ENCODE results near the gene COL18A1. TPM values are rescaled to one million over a fixed set of nuclear protein-coding genes. Genes with fewer than 3 reads are reported as not detected.

Gene COL18A1
- total RNA-seq, 3 donors from 2014 or later (not counting 1 experiment from before 2014, with no cell fraction given), result 12.3 to 22.3 (median 12.7) TPM

DNA sequence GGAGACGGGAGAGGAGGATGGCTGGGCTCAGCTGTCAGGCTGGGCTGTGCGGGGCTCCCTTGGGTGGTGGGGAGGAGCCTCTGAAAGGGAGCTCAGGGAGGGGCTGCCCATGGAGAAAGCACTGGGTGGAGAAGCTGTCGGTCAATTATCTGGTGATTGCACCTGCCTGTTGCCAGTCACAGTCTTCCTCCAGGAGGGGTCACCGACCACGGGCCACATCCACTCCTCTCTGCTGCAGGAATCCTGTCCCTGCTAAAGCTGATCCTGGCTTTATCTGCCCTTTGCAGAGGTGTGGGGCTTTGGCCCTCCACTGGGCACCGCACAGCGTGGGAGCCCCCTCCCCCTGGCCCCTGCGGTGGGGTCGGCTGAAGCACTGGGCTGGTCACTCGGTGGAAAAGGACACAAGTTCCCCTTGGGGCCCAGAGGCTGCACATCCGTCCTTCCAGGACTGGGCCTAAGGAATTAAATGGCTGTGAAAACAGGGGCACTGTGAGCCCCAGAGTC, 21.8 kb upstream of the COL18A1 start:
- H3K27me3 ChIP-seq (ENCODE audit: control insufficient read depth, insufficient read depth, low read length), result peaks cover 2% of the 10 kb centered on the region
- ATAC-seq, result no peak
- TF ChIP-seq, protein P1, sequence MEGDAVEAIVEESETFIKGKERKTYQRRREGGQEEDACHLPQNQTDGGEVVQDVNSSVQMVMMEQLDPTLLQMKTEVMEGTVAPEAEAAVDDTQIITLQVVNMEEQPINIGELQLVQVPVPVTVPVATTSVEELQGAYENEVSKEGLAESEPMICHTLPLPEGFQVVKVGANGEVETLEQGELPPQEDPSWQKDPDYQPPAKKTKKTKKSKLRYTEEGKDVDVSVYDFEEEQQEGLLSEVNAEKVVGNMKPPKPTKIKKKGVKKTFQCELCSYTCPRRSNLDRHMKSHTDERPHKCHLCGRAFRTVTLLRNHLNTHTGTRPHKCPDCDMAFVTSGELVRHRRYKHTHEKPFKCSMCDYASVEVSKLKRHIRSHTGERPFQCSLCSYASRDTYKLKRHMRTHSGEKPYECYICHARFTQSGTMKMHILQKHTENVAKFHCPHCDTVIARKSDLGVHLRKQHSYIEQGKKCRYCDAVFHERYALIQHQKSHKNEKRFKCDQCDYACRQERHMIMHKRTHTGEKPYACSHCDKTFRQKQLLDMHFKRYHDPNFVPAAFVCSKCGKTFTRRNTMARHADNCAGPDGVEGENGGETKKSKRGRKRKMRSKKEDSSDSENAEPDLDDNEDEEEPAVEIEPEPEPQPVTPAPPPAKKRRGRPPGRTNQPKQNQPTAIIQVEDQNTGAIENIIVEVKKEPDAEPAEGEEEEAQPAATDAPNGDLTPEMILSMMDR (IDR thresholded peaks at IDR 0.05), result no peak

DNA sequence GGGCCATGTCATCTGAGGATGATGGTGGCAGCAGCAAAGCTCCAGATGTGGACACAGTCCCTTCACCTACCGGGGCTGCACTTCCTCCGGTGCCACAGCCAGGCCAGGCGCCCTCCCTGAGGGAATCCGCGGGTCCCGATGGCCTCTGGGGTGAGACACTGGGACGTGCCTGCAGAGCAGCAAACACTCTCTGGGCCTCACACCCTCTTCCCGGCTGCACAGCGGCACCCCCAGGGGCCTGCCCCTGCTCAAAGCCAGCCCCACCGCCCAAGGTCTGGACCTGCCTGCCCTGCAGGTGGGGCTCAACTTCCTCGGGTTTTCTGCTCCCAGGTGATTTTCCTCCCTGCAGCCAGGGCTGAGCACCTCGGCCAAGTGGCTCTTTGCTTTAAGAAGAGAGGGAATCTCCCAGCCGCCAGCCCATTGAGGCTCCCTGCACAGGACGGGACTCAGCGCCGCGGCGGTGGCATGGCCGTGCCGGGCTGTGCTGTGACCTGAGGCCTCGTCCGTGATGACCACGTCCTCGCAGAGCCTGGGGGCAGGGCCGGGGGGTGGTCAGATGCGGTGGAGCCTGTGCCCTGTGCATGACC, 21.3 kb upstream of the COL18A1 start:
- 63% methylated on average over 26 of the region's 26 CpGs for WGBS (ENCODE audit: insufficient coverage)
- H3K27me3 ChIP-seq (ENCODE audit: control insufficient read depth, insufficient read depth, low read length), result peaks cover 2% of the 10 kb centered on the region
- DNase-seq, result no peak
- no peaks in the 10 kb centered on the region for H3K4me1 ChIP-seq (ENCODE audit: control insufficient read depth, insufficient read depth, low read length)
- peaks cover 10% of the 10 kb centered on the region in 2 donors for H3K27me3 Mint-ChIP-seq (ENCODE audit: low read depth in 2 of 2)
- intact Hi-C loops (cut with micrococcal nuclease), result no loop called here
- TF ChIP-seq, protein P1 (IDR thresholded peaks at IDR 0.05), result no peak
- no peaks in the 10 kb centered on the region for H3K36me3 ChIP-seq (ENCODE audit: control insufficient read depth, insufficient read depth, low read length)
- H3K4me3 ChIP-seq (ENCODE audit: low read length), result no peak overlapping the region
- no peaks in the 10 kb centered on the region for H3K4me1 Mint-ChIP-seq
- no peak overlapping the region for H3K27ac ChIP-seq (ENCODE audit: low read length)
- H3K27ac Mint-ChIP-seq, result no peak overlapping the region
- H3K4me3 Mint-ChIP-seq, result no peak overlapping the region
- ATAC-seq, result no peak
- no peaks in the 10 kb centered on the region for H3K9me3 Mint-ChIP-seq
- no peaks in the 10 kb centered on the region for H3K9me3 ChIP-seq (ENCODE audit: control insufficient read depth, insufficient read depth, low read length)
- H3K36me3 Mint-ChIP-seq, result no peaks in the 10 kb centered on the region

More for the DNA sequence above, 21.8 kb upstream of the COL18A1 start:
- H3K27ac Mint-ChIP-seq, result no peak overlapping the region
- H3K27me3 Mint-ChIP-seq (ENCODE audit: low read depth in 2 of 2), result peaks cover 10 to 12% of the 10 kb centered on the region in 2 donors
- no peak for DNase-seq
- no peaks in the 10 kb centered on the region for H3K4me1 ChIP-seq (ENCODE audit: control insufficient read depth, insufficient read depth, low read length)
- no peaks in the 10 kb centered on the region for H3K36me3 Mint-ChIP-seq
- WGBS (ENCODE audit: insufficient coverage), result 68% methylated on average over 11 of the region's 11 CpGs
- H3K9me3 Mint-ChIP-seq, result no peaks in the 10 kb centered on the region
- H3K4me1 Mint-ChIP-seq, result no peaks in the 10 kb centered on the region
- no peak overlapping the region for H3K4me3 Mint-ChIP-seq
- intact Hi-C loops (cut with micrococcal nuclease), result no loop called here
- no peak overlapping the region for H3K27ac ChIP-seq (ENCODE audit: low read length)
- H3K36me3 ChIP-seq (ENCODE audit: control insufficient read depth, insufficient read depth, low read length), result no peaks in the 10 kb centered on the region
- no peaks in the 10 kb centered on the region for H3K9me3 ChIP-seq (ENCODE audit: control insufficient read depth, insufficient read depth, low read length)
- no peak overlapping the region for H3K4me3 ChIP-seq (ENCODE audit: low read length)

DNA sequence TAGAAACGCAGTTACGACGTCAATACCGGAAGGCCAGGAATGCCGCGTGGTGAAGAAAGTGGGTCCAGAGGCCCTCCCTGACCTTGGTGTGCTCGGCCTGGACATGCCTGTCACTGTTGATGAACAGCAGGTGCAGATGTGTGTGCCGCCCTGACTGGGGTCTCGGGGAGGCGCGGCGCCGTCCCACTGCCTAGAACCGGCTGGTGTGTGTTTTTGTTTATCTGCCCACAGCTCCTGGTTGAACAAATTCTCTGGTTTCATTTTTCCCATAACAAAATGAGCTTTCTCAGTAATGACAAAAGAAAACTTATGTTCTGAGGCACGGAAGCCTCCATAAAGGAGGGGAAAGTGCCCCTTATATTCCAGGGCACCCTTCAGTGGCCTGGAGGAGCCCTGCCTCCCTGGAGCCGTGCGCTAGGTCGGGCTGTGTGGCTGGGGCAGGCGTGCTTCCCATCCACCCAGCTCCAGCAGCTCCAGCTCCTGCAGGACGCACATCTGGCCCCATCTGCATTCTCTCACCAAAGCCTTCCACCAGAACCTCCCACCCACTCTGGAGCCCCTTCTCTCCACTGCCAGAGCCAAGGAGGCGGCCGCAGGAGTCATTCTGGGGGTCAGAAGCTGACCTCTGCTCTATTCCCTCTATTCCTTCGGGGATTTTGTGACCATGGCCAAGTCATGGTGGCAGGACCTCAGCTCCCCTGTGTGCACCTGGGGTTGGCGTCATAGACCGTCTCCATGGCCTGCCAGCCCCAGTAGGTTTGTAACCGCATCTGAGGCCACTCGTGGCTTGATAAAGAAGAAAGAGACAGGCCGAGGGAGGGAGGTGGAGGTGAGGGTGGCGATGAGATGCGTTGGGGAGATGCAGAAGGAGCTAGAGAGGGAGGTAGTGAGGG, 20.1 kb upstream of the COL18A1 start:
- Mint-ChIP-seq H3K27ac (no peak overlapping the region), H3K27me3 (ENCODE audit: low read depth in 2 of 2) (peaks cover 1 to 5% of the 10 kb centered on the region in 2 donors), H3K36me3 (no peaks in the 10 kb centered on the region), H3K4me1 (no peaks in the 10 kb centered on the region), H3K9me3 (no peaks in the 10 kb centered on the region), H3K4me3 (no peak overlapping the region)
- Histone ChIP-seq H3K36me3 (ENCODE audit: control insufficient read depth, insufficient read depth, low read length) (no peaks in the 10 kb centered on the region), H3K4me3 (ENCODE audit: low read length) (no peak overlapping the region), H3K4me1 (ENCODE audit: control insufficient read depth, insufficient read depth, low read length) (no peaks in the 10 kb centered on the region), H3K27me3 (ENCODE audit: control insufficient read depth, insufficient read depth, low read length) (peaks cover 2% of the 10 kb centered on the region), H3K9me3 (ENCODE audit: control insufficient read depth, insufficient read depth, low read length) (no peaks in the 10 kb centered on the region), H3K27ac (ENCODE audit: low read length) (no peak overlapping the region)
- DNase-seq, result no peak
- ATAC-seq, result no peak
- intact Hi-C loops (cut with micrococcal nuclease), result no loop called here
- WGBS (ENCODE audit: insufficient coverage), result 79% methylated on average over 30 of the region's 30 CpGs
- TF ChIP-seq, protein P1 (IDR thresholded peaks at IDR 0.05), result no peak
